GM12874 (cell line): ENCODE measurements around the gene LHFPL5.

Experiments
- TF ChIP-seq, protein P1 (sequence below): IDR thresholded peaks from 2 replicates; pipeline ENCODE4 v1.5.1; 2011; ENCODE audit warnings: low read depth, mild to moderate bottlenecking, control low read depth, low read length, moderate library complexity; ENCODE audit not compliant: insufficient read depth

The LHFPL5 gene

DNA sequence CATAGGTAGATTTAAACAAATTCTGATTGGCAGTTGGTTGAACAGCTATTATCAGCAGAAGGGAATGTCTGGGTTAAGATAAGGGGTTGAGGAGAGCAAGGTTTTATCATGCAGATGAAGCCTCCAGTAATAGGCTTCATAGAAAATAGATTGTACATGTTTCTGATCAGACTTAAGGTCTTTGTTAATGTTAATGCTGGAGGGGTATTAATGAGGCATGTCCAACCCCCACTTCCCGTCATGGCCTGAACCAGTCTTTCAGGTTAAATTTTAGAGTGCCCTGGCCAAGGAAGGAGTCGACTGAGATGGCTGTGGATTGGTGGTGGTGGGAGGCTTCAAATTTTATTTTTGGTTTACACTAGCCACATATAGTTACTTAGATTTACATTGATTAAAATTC, 21.0 kb upstream of the LHFPL5 start:
- TF ChIP-seq, protein P1, sequence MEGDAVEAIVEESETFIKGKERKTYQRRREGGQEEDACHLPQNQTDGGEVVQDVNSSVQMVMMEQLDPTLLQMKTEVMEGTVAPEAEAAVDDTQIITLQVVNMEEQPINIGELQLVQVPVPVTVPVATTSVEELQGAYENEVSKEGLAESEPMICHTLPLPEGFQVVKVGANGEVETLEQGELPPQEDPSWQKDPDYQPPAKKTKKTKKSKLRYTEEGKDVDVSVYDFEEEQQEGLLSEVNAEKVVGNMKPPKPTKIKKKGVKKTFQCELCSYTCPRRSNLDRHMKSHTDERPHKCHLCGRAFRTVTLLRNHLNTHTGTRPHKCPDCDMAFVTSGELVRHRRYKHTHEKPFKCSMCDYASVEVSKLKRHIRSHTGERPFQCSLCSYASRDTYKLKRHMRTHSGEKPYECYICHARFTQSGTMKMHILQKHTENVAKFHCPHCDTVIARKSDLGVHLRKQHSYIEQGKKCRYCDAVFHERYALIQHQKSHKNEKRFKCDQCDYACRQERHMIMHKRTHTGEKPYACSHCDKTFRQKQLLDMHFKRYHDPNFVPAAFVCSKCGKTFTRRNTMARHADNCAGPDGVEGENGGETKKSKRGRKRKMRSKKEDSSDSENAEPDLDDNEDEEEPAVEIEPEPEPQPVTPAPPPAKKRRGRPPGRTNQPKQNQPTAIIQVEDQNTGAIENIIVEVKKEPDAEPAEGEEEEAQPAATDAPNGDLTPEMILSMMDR, result no peak

DNA sequence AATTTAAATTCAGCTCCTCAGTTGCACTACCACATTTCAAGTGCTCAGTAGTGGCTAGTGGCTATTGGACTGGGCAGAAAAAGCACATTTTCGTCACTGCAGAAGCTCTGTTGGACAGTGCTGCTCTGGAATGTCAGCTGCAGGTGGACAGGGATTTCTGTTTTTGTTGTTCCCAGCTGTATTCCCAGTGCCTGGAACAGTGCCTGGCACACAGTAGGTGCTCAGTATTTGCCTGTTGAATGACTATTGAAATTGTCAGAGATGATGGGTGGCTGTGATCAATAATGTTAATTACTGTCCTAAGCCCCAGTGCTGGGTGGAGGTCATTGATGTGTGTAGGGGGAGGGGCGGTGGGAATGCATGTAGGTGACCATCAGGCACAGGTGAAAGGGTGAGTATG, 18.9 kb upstream of the LHFPL5 start:
- TF ChIP-seq, protein P1, result no peak

DNA sequence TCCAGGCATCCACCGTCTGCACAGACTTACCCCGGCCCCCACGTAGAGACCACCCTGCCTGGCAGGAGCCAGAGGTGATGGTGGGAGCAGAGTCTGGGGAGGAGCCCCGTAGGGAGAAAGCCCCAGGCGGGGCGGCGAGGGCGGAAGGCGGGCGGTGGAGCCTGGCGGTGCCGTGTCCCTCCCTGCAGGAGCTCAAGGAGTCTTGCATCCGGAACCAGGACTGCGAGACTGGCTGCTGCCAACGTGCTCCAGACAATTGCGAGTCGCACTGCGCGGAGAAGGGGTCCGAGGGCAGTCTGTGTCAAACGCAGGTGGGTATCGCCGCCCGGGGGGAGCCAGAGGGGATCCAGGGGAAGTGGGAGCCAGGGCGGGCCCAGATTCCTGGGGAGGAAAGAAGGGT, 18.3 kb upstream of the LHFPL5 start:
- TF ChIP-seq, protein P1, result no peak

DNA sequence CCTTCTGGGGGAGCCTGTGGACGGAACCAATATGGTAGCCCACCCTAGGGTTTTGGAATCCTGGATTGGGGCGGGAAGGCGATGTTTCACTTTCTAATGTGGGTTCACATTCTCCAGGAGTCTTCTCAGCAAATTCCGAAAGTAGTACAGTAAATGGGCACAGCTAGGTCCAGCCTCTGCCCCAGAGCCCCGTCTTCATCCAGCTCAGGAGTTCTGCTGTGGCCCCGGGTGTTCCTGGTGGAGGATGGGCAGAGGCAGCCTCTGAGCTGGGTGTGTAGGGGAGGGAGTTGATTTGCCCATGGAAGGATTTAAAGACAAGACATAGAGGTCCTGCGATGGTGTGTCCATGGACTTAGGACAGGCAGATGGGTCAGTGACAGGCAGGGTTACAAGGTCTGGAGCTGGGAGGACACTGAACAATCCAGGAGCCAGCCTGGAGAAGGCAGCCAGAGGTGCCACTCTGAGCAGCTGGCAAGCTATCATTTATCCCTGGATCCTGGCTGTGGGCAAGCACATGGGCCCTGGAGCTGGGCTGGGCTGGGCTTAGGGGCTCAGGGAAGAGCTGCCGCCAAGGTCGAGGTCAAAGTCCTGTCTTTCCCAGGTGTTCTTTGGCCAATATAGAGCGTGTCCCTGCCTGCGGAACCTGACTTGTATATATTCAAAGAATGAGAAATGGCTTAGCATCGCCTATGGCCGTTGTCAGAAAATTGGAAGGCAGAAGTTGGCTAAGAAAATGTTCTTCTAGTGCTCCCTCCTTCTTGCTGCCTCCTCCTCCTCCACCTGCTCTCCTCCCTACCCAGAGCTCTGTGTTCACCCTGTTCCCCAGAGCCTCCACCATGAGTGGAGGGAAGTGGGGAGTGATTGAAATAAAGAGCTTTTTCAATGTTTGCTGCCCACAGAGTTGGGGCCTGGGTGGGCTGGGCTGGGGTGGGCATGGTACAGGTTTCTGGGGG, 17.6 kb upstream of the LHFPL5 start:
- TF ChIP-seq, protein P1, result no peak

DNA sequence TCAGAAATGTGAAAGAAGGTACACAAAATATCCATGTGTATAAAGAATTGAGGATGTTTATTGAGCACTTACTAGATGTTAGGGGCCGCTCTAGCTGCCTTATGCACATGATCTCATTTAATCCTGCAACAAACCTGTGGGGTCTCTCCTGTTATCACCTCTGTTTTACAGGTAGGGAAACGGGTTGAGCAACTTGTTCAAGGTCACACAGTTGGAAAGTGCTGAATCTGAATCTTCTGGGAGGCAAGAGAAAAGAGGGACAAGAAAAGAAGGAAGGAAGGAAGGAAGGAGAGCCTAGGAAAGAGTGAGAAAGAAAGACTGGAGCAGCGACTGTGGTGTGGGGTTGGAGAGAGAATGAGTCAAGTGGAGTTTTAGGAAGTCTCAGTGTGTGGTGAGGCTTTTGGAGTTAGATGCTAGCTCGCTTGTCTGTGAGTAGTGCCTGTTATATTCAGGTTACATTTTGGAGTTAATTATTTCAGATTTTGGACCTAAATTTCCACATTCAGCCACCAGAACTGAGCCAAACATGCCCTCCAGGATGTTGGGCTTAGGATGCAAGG, 16.6 kb upstream of the LHFPL5 start:
- TF ChIP-seq, protein P1, result no peak

DNA sequence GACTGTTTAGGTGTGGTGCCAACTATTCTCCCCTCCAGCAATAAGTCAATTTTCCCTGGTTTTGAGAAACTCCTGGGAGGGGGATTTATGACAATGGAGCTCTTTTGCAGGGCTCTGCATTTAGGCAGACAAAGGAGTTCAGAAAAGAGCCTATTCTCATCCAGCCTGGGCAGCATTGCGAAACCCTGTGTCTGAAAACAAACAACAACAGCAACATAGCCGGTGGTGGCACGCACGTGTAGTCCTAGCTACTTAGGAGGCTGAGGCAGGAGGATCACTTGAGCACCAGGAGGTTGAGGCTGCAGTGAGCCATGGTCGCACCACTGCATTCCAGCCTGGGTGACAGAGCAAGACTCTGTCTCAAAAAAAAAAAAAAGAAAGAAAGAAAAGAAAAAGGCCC, 14.5 kb upstream of the LHFPL5 start:
- TF ChIP-seq, protein P1, result no peak

DNA sequence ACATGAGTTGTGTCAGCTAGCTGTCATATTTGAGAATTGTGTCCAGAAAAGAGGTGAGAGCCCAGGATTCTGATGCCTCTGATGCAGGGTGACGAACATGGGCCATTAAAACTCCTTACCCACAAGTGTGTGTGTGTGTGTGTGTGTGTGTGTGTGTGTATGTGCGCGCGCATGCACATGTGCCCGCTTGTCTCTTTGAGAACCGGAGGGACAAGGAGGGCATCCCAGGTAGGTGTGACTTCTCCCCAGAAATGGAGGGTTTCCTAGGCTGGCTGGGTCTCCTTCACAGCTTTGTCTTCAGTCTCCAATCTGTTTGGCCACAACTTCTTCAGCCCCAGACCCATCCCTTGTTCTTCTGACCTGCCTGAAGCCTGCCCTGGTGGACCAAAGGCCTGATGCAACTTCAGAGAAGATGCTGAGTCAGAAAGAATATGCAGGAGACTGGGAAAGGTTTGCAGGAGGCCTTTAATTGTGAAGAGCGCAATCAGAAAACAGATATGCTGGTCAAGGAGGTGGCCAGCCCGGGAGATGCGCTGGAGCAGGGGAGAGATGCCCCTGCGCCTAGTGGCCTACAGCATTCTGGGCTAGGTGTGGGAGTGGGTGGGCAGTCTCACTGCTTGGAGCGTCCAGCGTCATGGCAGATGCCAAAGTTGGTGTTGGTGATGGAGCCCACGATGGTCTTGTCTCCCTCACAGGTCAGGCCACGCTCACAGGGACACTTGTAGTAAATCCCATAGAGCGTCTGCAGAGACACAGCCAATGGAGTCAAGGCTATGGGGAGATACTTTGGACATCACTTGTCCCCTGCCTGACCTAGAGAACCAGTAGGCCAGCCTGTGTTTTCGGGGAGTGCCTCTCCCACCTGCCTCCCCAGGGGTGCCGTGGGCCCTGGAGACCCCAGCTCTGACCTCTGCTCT, 10.4 kb upstream of the LHFPL5 start:
- TF ChIP-seq, protein P1, result no peak
